ENCODE data around the gene KRT12. TPM values are rescaled to one million over a fixed set of nuclear protein-coding genes. Genes with fewer than 3 reads are reported as not detected.
A peak's percentile ranks its signal among the peaks of the same experiment; 100 is the strongest.

Gene KRT12
- total RNA-seq, 1 experiment from 2014 or later: not detected

- CTCF ChIA-PET: interaction anchor here (0.7 to 1.2 kb wide), 2 partner anchors 241 to 590 kb away, joined by 3 to 9 read pairs; no protein-coding TSS in a partner anchor
Observed at GRCh38 chr17:40906613-40907012, 39.6 kb upstream of the KRT12 start.

GRCh38 chr17:40905370-40905769, 38.3 kb upstream of the KRT12 start:
- Histone ChIP-seq H3K27me3 (replicated peaks; ENCODE audit: insufficient read depth, low read depth, low read length, poor library complexity) (no peaks in the 10 kb centered on the region), H3K4me1 (ENCODE audit: insufficient read depth, low read length, poor library complexity, severe bottlenecking) (peaks cover 28% of the 10 kb centered on the region), H3K4me3 (ENCODE audit: low read depth, low read length, poor library complexity, severe bottlenecking) (no peak overlapping the region), H3K9me3 (ENCODE audit: low read depth, low read length, poor library complexity, severe bottlenecking) (no peaks in the 10 kb centered on the region), H3K36me3 (ENCODE audit: insufficient read depth, low read length, poor library complexity, severe bottlenecking) (no peaks in the 10 kb centered on the region), H3K27ac (ENCODE audit: low read depth, low read length, poor library complexity, severe bottlenecking) (no peak overlapping the region)
- intact Hi-C loops (cut with micrococcal nuclease; ENCODE audit: unreplicated experiment): loop anchor here (5.0 kb wide), 3 partner anchors 48 to 742 kb away; no protein-coding TSS in a partner anchor
- CTCF ChIA-PET: no interaction called here
- no TSS peak for BruUV-seq (replicated peaks)
- no peak for DNase-seq (ENCODE audit: low spot score)
- POLR2A ChIA-PET (ENCODE audit: low non-redundant PET): no interaction called here
- TF ChIP-seq CTCF (conservative IDR thresholded peaks at IDR 0.05; ENCODE audit: low read depth, low read length) (no peak), EZH2 (IDR thresholded peaks at IDR 0.05; ENCODE audit: borderline replicate concordance, low read depth, low read length, poor library complexity, severe bottlenecking) (no peak)

More at GRCh38 chr17:40906613-40907012, 39.6 kb upstream of the KRT12 start:
- Histone ChIP-seq H3K27ac (ENCODE audit: low read depth, low read length, poor library complexity, severe bottlenecking) (peak overlapping the region; percentile 84), H3K36me3 (ENCODE audit: insufficient read depth, low read length, poor library complexity, severe bottlenecking) (no peaks in the 10 kb centered on the region), H3K4me1 (ENCODE audit: insufficient read depth, low read length, poor library complexity, severe bottlenecking) (peaks cover 36% of the 10 kb centered on the region), H3K4me3 (ENCODE audit: low read depth, low read length, poor library complexity, severe bottlenecking) (no peak overlapping the region), H3K9me3 (ENCODE audit: low read depth, low read length, poor library complexity, severe bottlenecking) (no peaks in the 10 kb centered on the region), H3K27me3 (replicated peaks; ENCODE audit: insufficient read depth, low read depth, low read length, poor library complexity) (no peaks in the 10 kb centered on the region)
- BruUV-seq (replicated peaks): TSS peak; percentile 30
- POLR2A ChIA-PET (ENCODE audit: low non-redundant PET): interaction anchor here (1.1 kb wide), 1 partner anchor 241 kb away, joined by 5 read pairs; no protein-coding TSS in a partner anchor
- intact Hi-C loops (cut with micrococcal nuclease; ENCODE audit: unreplicated experiment): loop anchor here (1.0 to 5.0 kb wide), 4 partner anchors 49 to 741 kb away; no protein-coding TSS in a partner anchor
- DNase-seq (ENCODE audit: low spot score): no peak
- no peak for TF ChIP-seq EZH2 (IDR thresholded peaks at IDR 0.05; ENCODE audit: borderline replicate concordance, low read depth, low read length, poor library complexity, severe bottlenecking)
- no peak for TF ChIP-seq CTCF (conservative IDR thresholded peaks at IDR 0.05; ENCODE audit: low read depth, low read length)

GRCh38 chr17:40903129-40903847, 36.3 kb upstream of the KRT12 start:
- intact Hi-C loops (cut with micrococcal nuclease; ENCODE audit: unreplicated experiment): no loop called here
- BruUV-seq (replicated peaks): no TSS peak
- DNase-seq (ENCODE audit: low spot score): peak; percentile 28
- POLR2A ChIA-PET (ENCODE audit: low non-redundant PET): no interaction called here
- Histone ChIP-seq H3K27me3 (replicated peaks; ENCODE audit: insufficient read depth, low read depth, low read length, poor library complexity) (no peaks in the 10 kb centered on the region), H3K4me3 (ENCODE audit: low read depth, low read length, poor library complexity, severe bottlenecking) (no peak overlapping the region), H3K9me3 (ENCODE audit: low read depth, low read length, poor library complexity, severe bottlenecking) (no peaks in the 10 kb centered on the region), H3K27ac (ENCODE audit: low read depth, low read length, poor library complexity, severe bottlenecking) (no peak overlapping the region), H3K36me3 (ENCODE audit: insufficient read depth, low read length, poor library complexity, severe bottlenecking) (no peaks in the 10 kb centered on the region), H3K4me1 (ENCODE audit: insufficient read depth, low read length, poor library complexity, severe bottlenecking) (peaks cover 12% of the 10 kb centered on the region)
- TF ChIP-seq EZH2 (IDR thresholded peaks at IDR 0.05; ENCODE audit: borderline replicate concordance, low read depth, low read length, poor library complexity, severe bottlenecking) (no peak), CTCF (conservative IDR thresholded peaks at IDR 0.05; ENCODE audit: low read depth, low read length) (no peak)
- CTCF ChIA-PET: no interaction called here
